Fibroblast of villous mesenchyme (primary cell): ENCODE results near the gene TPX2. TPM values are rescaled to one million over a fixed set of nuclear protein-coding genes. Genes with fewer than 3 reads are reported as not detected.

Source experiments
- DNase-seq: peaks from one replicate; pipeline ENCODE4 v3.0.0-alpha.2; 2010; ENCODE audit warnings: low read depth
- H3K4me3 ChIP-seq: 2 replicates; pipeline ENCODE4 v1.5.1; 2011; ENCODE audit warnings: low read depth, mild to moderate bottlenecking, low read length
- total RNA-seq: library from RNA; depleted of rRNA; stranded (reverse); fragments of >200 nt; gene quantifications from 2 replicates; pipeline ENCODE4 v1.2.3, GENCODE V29; 2012
- TF ChIP-seq, protein P1 (sequence below): IDR thresholded peaks from 2 replicates; pipeline ENCODE4 v1.5.1; 2012; ENCODE audit warnings: low read depth, mild to moderate bottlenecking, low read length; ENCODE audit not compliant: insufficient read depth

The TPX2 gene
- total RNA-seq, 1 donor = 62.2 TPM

DNA sequence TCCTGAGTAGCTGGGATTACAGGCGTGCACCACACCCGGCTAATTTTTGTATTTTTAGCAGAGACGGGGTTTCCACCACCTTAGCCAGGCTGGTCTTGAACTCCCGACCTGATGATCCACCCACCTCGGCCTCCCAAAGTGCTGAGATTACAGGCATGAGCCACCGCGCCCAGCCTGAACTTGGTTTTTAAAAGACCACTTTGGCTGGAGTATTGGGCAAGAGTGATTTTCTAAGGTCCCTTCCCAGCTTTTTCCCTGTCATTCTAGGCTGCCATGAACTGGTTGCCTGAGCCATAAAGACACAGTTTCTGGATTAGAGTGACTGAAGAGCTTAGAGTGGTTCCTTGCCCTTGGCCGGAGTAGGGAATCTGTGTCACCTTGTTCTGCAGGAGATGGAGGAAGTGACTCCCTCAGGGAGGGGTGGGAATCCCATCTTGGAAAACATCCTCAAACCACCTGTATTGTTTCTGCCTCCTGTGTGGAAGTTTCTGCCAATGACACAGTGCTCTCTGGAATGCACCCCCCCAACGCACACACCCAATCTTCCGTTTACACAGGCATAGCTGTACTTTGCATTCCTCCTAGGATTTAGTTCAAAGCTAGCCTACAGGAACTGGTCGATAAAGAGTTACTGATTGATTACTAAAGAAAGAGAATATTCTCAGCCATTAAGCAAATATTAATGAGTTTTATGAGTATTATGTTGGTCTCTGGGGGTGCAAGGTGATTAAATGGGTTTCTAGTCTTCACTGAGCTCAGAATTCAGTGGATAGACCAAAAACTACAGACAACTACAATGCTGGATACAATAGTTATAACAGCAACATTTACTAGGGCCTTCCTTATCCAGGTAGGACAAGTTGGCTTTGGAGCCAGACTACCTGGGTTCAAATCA, 34.6 kb upstream of the TPX2 start:
- TF ChIP-seq, protein P1, sequence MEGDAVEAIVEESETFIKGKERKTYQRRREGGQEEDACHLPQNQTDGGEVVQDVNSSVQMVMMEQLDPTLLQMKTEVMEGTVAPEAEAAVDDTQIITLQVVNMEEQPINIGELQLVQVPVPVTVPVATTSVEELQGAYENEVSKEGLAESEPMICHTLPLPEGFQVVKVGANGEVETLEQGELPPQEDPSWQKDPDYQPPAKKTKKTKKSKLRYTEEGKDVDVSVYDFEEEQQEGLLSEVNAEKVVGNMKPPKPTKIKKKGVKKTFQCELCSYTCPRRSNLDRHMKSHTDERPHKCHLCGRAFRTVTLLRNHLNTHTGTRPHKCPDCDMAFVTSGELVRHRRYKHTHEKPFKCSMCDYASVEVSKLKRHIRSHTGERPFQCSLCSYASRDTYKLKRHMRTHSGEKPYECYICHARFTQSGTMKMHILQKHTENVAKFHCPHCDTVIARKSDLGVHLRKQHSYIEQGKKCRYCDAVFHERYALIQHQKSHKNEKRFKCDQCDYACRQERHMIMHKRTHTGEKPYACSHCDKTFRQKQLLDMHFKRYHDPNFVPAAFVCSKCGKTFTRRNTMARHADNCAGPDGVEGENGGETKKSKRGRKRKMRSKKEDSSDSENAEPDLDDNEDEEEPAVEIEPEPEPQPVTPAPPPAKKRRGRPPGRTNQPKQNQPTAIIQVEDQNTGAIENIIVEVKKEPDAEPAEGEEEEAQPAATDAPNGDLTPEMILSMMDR = no peak
- DNase-seq = no peak
- no peak overlapping the region for H3K4me3 ChIP-seq

- H3K4me3 ChIP-seq = no peak overlapping the region
- DNase-seq = no peak
- TF ChIP-seq, protein P1 = no peak
Observed at GRCh38 chr20:31705191-31705590, 33.9 kb upstream of the TPX2 start.

- TF ChIP-seq, protein P1 = no peak
- no peak overlapping the region for H3K4me3 ChIP-seq
- no peak for DNase-seq
Observed at GRCh38 chr20:31705598-31706597, 33.2 kb upstream of the TPX2 start.

DNA sequence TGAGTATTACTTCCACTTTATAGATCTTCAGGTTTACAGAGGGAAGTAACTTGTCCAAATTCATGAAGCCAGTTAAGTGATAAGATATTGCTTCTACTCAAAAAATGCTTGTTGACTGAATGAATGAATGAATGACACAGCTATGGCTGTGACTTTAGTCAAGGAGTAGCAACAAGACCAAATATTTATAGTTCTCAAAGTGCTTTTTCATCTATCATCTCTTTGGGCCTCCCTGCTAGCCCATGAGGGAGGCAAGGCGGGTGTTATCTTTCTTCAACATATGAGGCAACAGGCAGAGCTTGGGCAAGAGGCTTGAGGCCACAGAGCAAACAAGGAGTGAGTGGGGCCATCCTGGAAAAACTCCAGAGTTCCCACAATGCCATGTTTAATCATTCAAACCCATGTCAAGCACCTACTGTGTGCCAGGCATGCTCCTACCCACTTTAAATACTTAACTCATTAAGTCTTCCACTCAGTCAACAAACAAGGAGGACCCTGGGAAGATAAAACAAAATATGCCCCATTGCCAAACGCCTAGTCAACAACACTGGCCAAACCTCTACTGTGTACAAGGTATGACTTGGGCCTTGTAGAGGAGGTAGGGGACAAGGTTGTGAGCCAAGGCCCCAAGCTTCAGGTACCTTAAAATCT, 32.4 kb upstream of the TPX2 start:
- TF ChIP-seq, protein P1 = no peak
- peak; percentile 61 for DNase-seq

GRCh38 chr20:31707258-31707615, 31.9 kb upstream of the TPX2 start:
- DNase-seq = no peak
- TF ChIP-seq, protein P1 = no peak
- no peak overlapping the region for H3K4me3 ChIP-seq

More for the DNA sequence above, 32.4 kb upstream of the TPX2 start:
- H3K4me3 ChIP-seq = no peak overlapping the region

DNA sequence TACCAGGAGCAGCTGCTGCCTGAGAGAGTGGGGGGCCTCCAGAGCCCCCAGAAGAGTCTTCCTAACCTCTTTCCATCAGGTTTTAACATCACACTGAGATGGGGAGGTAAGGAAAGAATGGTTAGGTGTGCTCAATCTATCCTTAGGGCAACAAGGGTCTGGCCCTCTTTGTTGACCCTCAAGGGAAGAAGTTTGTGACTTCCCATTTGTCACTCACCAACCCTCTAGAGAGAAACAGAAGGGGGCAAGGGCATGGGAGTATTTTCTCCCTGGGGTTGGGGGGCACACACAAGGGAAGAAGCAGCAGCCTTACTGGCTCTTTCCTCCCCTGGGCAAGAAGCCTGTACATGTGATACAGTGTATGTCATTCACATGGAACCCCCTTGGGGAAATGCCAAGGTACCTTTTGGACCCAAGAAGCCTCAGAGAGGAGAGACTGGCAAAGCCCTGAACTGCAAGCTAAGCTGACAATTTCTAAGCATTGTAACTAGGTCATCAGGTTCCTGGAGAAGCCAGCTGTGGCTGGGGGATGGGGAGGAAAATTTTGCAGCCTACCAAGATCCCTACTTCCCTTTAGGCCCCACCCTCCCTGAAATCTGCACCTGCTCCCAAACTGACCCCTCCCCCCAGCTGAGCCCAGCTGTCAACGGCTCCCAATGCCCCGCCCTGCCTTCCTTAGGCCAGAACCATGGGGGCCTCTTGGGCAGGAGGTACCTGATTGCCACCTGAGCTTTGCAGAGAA, 30.9 kb upstream of the TPX2 start:
- no peak for DNase-seq
- TF ChIP-seq, protein P1 = no peak

More for the DNA sequence above, 30.9 kb upstream of the TPX2 start:
- no peak overlapping the region for H3K4me3 ChIP-seq
